Hematopoietic multipotent progenitor cell treated with erythropoietin and hydrocortisone succinate and interleukin-3 and kit ligand, for 15 days (in vitro differentiated cells): Measurements from ENCODE around the gene PRRX2.
A peak's percentile ranks its signal among the peaks of the same experiment; 100 is the strongest.
"Not testable (repeated sequence)": the region's sequence is repeated elsewhere in the genome, so short reads cannot be mapped to it uniquely, and the experiment has no call there.

Source experiments
- DNase-seq: peaks from one replicate; pipeline ENCODE4 v3.0.0-alpha.2; 2015; ENCODE audit warnings: low spot score

The PRRX2 gene

DNA sequence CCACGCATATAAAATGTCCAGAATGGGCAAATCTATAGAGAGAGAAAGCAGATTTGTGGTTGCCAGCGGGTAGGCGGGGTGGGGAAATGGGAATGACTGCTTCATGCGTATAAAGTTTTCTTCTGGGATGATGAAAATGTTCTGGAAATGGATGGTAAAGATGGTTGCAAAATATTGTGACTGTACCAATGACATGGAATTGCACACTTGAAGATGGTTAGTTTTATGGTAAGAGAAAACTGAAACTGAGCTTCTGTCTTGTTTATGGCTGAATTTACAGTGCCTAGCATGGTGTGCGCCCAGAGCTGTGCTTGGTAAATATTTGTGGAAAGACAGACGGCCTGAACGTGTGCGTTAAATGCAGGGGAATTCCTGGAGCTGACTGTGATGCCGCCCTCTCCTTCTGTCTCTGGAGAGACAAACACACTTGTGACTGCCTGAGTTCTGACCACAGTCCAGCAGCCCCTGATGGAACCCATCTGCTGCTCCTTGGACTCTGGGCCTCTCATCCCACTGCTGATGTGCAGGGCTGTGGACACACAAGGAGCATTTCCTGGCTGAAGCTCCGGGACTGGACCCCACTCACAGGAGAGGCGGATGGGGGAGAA is 96.0 kb downstream of the PRRX2 start:
- DNase-seq, result no peak

DNA sequence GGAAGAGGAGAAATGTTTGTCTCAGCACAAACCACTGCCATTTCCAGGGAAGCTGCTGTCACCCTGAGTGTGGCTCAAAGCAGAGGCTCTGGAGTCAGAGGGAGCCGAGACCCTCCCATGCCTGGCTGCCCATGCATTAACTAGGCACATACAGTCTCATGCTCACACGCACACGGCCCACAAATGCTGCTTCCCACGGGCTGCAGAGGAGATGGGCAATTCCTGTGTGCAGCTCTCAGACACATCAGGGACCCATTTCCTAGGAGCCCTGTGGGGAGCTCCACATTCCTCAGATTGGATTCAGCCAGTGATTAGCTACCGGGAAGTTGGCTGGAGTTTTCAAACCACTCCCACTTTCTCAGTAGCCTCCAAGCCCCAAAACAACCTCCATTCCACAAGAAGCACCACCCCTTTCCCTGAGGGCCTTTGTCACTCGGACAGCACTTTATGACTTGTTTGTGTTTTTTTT is 96.5 kb downstream of the PRRX2 start:
- DNase-seq, result no peak

DNA sequence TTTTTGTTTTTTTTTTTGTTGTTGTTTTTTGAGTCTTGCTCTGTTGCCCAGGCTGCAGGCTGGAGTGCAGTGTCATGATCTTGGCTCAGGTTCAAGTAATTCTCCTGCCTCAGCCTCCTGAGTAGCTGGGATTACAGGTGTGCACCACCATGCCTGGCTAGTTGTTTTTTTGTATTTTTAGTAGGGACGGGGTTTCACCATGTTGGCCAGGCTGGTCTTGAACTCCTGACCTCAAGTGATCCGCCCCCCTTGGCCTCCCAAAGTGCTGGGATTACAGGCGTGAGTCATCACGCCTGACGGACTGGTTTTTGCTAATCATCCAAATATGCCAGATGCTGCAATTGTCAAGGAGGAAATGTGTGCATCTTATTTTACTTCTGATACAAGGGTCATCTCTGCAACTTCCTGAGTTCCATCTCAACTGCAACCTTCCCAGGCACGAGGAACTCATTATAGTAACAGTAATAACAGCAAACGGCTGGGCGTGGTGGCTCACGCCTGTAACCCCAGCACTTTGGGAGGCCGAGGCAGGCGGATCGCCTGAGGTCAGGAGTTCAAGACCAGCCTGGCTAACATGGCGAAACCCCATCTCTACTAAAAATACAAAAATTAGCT is 97.0 kb downstream of the PRRX2 start:
- DNase-seq, result not testable (repeated sequence)

GRCh38 chr9:129762985-129763926 is 97.8 kb downstream of the PRRX2 start:
- no peak for DNase-seq

- DNase-seq, result no peak
Observed at GRCh38 chr9:129765764-129766317, 100.4 kb downstream of the PRRX2 start.

- no peak for DNase-seq
Observed at GRCh38 chr9:129768486-129768885, 103.0 kb downstream of the PRRX2 start.

DNA sequence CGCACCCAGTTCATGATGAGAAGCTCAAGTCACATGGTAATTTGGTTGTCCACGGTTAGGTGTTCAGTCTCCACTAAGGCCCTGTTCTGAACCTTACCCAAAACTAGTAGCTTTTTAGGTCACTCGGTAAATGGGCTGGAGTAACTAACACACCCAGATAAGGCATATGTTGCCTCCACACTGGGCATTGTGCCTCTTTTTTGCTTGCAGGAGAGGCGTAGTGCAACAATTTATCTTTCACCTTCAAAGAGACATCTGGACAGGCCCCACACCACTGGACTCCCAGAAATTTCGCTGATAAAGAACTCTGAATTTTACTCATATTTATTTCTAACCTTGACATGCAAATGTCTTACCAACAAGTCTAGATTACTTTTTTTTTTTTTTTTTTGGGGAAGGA is 104.2 kb downstream of the PRRX2 start:
- DNase-seq, result peak; percentile 72

DNA sequence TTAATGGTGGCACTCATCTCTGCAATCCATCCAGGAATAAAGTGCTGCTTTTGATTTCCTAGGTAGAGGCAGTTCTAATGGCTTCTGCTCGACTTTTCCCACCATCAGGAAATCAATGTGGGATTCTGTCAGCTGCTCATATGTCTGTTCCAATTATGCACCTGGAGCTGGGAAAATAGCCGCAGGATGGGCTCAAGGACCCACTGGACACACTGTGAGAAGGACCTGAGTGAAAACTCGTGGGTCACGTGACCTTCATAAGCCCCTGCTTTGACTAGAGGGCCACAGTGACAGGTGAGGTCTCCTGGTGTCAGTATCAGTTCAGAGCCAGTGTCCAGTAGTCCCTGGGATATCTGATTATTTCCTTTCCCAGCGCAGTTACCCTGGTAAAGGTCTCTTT is 105.3 kb downstream of the PRRX2 start:
- no peak for DNase-seq
